IMR-90 (cell line): Measurements from ENCODE around the gene PRRC1. TPM values are rescaled to one million over a fixed set of nuclear protein-coding genes. Genes with fewer than 3 reads are reported as not detected.

ENCODE experiments used
- ATAC-seq: fragments of 200-7000 bp; cut with Tn5 transposase; 2 replicates; pipeline ENCODE4 v1.9.1; 2020; ENCODE audit warnings: low read depth, mild to moderate bottlenecking, moderate library complexity
- BruUV-seq: library from RNA; stranded (reverse); fragments of 400-500 nt; replicated peaks from 2 replicates; lab custom pipeline; 2021; lab: Mats Ljungman, UMichigan
- CTCF ChIA-PET: fragments of 300-600 bp; formaldehyde crosslinking; extraction: SDS; loops from one replicate; lab custom pipeline; 2021; ENCODE audit warnings: antibody characterized with exemption; lab: Yijun Ruan, JAX
- POLR2A ChIA-PET: fragments of 300-600 bp; sonication (Branson Sonifier 250); formaldehyde crosslinking; loops from one replicate; lab custom pipeline; 2022; ENCODE audit warnings: antibody characterized with exemption; ENCODE audit not compliant: unreplicated experiment; lab: Charles Lee
- DNase-seq: peaks from one replicate; pipeline ENCODE4 v3.0.0; 2013
- H2AFZ ChIP-seq: replicated peaks from 2 replicates; pipeline ENCODE3; 2013; ENCODE audit warnings: low read length, mild to moderate bottlenecking; ENCODE audit not compliant: poor library complexity
- H2AK5ac ChIP-seq: 2 replicates; pipeline ENCODE4 v1.6.1; 2013; ENCODE audit warnings: low read depth, low read length, inconsistent platforms
- H2AK9ac ChIP-seq: replicated peaks from 2 replicates; pipeline ENCODE3; 2013; ENCODE audit warnings: mild to moderate bottlenecking, low read depth, low read length, moderate library complexity; ENCODE audit not compliant: poor library complexity
- H2BK120ac ChIP-seq: 2 replicates; pipeline ENCODE4 v1.6.1; 2013; ENCODE audit warnings: low read depth, low read length, inconsistent platforms
- H2BK15ac ChIP-seq: 3 replicates; pipeline ENCODE4 v1.6.1; 2013; ENCODE audit warnings: low read depth, low read length, inconsistent platforms
- H2BK20ac ChIP-seq: 2 replicates; pipeline ENCODE4 v1.6.1; 2013; ENCODE audit warnings: low read depth, mild to moderate bottlenecking, inconsistent platforms, low read length, moderate library complexity
- H2BK5ac ChIP-seq: 2 replicates; pipeline ENCODE4 v1.6.1; 2013; ENCODE audit warnings: mild to moderate bottlenecking, low read depth, low read length, inconsistent platforms; ENCODE audit not compliant: poor library complexity, severe bottlenecking
- H3K14ac ChIP-seq: replicated peaks from 2 replicates; pipeline ENCODE4 v1.6.1; 2013; ENCODE audit warnings: low read depth, low read length, inconsistent platforms
- H3K18ac ChIP-seq: 2 replicates; pipeline ENCODE4 v1.6.1; 2013; ENCODE audit warnings: low read depth, low read length, control low read depth
- H3K23ac ChIP-seq: 2 replicates; pipeline ENCODE4 v1.6.1; 2013; ENCODE audit warnings: low read depth, low read length, inconsistent platforms
- H3K27ac ChIP-seq: 2 replicates; pipeline ENCODE4 v1.5.1; 2013; ENCODE audit warnings: mild to moderate bottlenecking, control low read depth, low read length; ENCODE audit not compliant: insufficient read depth
- H3K27me3 ChIP-seq: 2 replicates; pipeline ENCODE4 v1.6.1; 2013; ENCODE audit warnings: low read length; ENCODE audit not compliant: control insufficient read depth, insufficient read depth
- H3K36me3 ChIP-seq: 2 replicates; pipeline ENCODE4 v1.6.1; 2013; ENCODE audit warnings: low read length, mixed read lengths; ENCODE audit not compliant: control insufficient read depth, insufficient read depth
- H3K4ac ChIP-seq: 2 replicates; pipeline ENCODE4 v1.6.1; 2013; ENCODE audit warnings: low read depth, low read length, inconsistent platforms
- H3K4me1 ChIP-seq: 2 replicates; pipeline ENCODE4 v1.6.1; 2013; ENCODE audit warnings: low read length, mixed read lengths; ENCODE audit not compliant: control insufficient read depth, insufficient read depth
- H3K4me2 ChIP-seq: 2 replicates; pipeline ENCODE4 v1.6.1; 2013; ENCODE audit warnings: low read depth, mild to moderate bottlenecking, control low read depth, low read length, moderate library complexity
- H3K4me3 ChIP-seq: 2 replicates; pipeline ENCODE4 v1.5.1; 2013; ENCODE audit warnings: low read depth, mild to moderate bottlenecking, control low read depth, low read length, moderate library complexity; ENCODE audit not compliant: insufficient read depth
- H3K56ac ChIP-seq: 2 replicates; pipeline ENCODE4 v1.6.1; 2013; ENCODE audit warnings: low read length, inconsistent platforms; ENCODE audit not compliant: insufficient read depth; ENCODE audit errors: extremely low read depth
- H3K79me1 ChIP-seq, 2 experiments: 2 replicates each; pipeline ENCODE4 v1.6.1; 2013; ENCODE audit warnings: low read length in 2 of 2, inconsistent platforms in 1 of 2, low read depth in 1 of 2
- H3K9ac ChIP-seq: 2 replicates; pipeline ENCODE4 v1.6.1; 2013; ENCODE audit warnings: low read depth, low read length, control low read depth
- H3K9me1 ChIP-seq: 2 replicates; pipeline ENCODE4 v1.6.1; 2013; ENCODE audit warnings: low read length, inconsistent platforms; ENCODE audit not compliant: insufficient read depth
- H3K9me3 ChIP-seq: 2 replicates; pipeline ENCODE4 v1.6.1; 2013; ENCODE audit warnings: low read length; ENCODE audit not compliant: control insufficient read depth, insufficient read depth
- H4K20me1 ChIP-seq: 2 replicates; pipeline ENCODE4 v1.6.1; 2013; ENCODE audit warnings: low read length, inconsistent platforms; ENCODE audit not compliant: insufficient read depth
- H4K5ac ChIP-seq: 2 replicates; pipeline ENCODE4 v1.6.1; 2013; ENCODE audit warnings: mild to moderate bottlenecking, low read depth, low read length, control low read depth
- H4K8ac ChIP-seq, 2 experiments: 2 replicates each; pipeline ENCODE4 v1.6.1; 2013; ENCODE audit warnings: low read depth in 2 of 2, low read length in 2 of 2, control low read depth in 1 of 2, inconsistent platforms in 1 of 2
- H4K91ac ChIP-seq: 2 replicates; pipeline ENCODE4 v1.6.1; 2013; ENCODE audit warnings: low read depth, low read length, inconsistent platforms; ENCODE audit not compliant: insufficient read depth
- BHLHE40 ChIP-seq: fragments of 150-350 bp; IDR thresholded peaks from 2 replicates; pipeline ENCODE4 v1.6.1; 2016; ENCODE audit warnings: mild to moderate bottlenecking, low read depth, low read length
- CEBPB ChIP-seq: IDR thresholded peaks from 2 replicates; pipeline ENCODE4 v1.6.1; 2012; ENCODE audit warnings: low read depth, low read length, improper control_type of control experiment
- CHD1 ChIP-seq: IDR thresholded peaks from 2 replicates; pipeline ENCODE4 v1.6.1; 2012; ENCODE audit warnings: low read depth, low read length, improper control_type of control experiment
- ELK1 ChIP-seq: fragments of 150-350 bp; IDR thresholded peaks from 2 replicates; pipeline ENCODE4 v1.6.1; 2016; ENCODE audit warnings: low read depth, mild to moderate bottlenecking, low read length, moderate library complexity, borderline replicate concordance
- MAFK ChIP-seq: IDR thresholded peaks from 2 replicates; pipeline ENCODE4 v1.6.1; 2012; ENCODE audit warnings: low read depth, low read length, improper control_type of control experiment
- MAZ ChIP-seq: IDR thresholded peaks from 2 replicates; pipeline ENCODE4 v1.6.1; 2012; ENCODE audit warnings: low read depth, mild to moderate bottlenecking, low read length, improper control_type of control experiment, moderate library complexity, borderline replicate concordance
- MXI1 ChIP-seq: IDR thresholded peaks from 2 replicates; pipeline ENCODE4 v1.6.1; 2012; ENCODE audit warnings: low read depth, mild to moderate bottlenecking, low read length, moderate library complexity, borderline replicate concordance
- POLR2A ChIP-seq: IDR thresholded peaks from 2 replicates; pipeline ENCODE4 v1.6.1; 2012; ENCODE audit warnings: mild to moderate bottlenecking, low read depth, low read length
- RAD21 ChIP-seq: IDR thresholded peaks from 2 replicates; pipeline ENCODE4 v1.6.1; 2012; ENCODE audit warnings: low read length, improper control_type of control experiment
- RCOR1 ChIP-seq: IDR thresholded peaks from 2 replicates; pipeline ENCODE4 v1.6.1; 2012; ENCODE audit warnings: mild to moderate bottlenecking, low read length, improper control_type of control experiment; ENCODE audit not compliant: insufficient replicate concordance
- RFX5 ChIP-seq: IDR thresholded peaks from 2 replicates; pipeline ENCODE4 v1.8.0; 2012; ENCODE audit warnings: low read depth, mild to moderate bottlenecking, low read length, moderate library complexity
- WGBS, 2 experiments: methylation state at CpG; one replicate each; pipeline versions ENCODE4 v1.1.5 to v1.1.7; 2013; ENCODE audit warnings: missing lambda C conversion rate in 2 of 2; ENCODE audit not compliant: insufficient read length in 1 of 2; ENCODE audit errors: extremely low coverage in 2 of 2; 5-methylcytosine and 5-hydroxymethylcytosine counted together
- dilution Hi-C: fragments of 300-500 bp; cut with HindIII; formaldehyde crosslinking; loops from one replicate; pipeline ENCODE4 v1.14.3; 2018; ENCODE audit warnings: low sequenced_read_pairs; ENCODE audit not compliant: unreplicated experiment
- in situ Hi-C: fragments of 300-500 bp; cut with MboI; formaldehyde crosslinking; loops from 3 replicates; pipeline ENCODE4 v1.14.3; 2019; ENCODE audit warnings: low sequenced_read_pairs, inconsistent platforms, mixed read lengths
- intact Hi-C: fragments of 100-400 bp; cut with micrococcal nuclease; formaldehyde crosslinking; loops from 2 replicates; pipeline ENCODE4 v1.10.0; 2022
- polyA plus RNA-seq, 3 experiments: library from polyadenylated mRNA; depleted of rRNA; stranded (reverse); fragments of >200 nt; gene quantifications; 2 replicates each; pipeline ENCODE4 v1.2.3, GENCODE V29; 2012; ENCODE audit warnings: low replicate concordance in 1 of 3
- total RNA-seq: library from RNA; depleted of rRNA; stranded (reverse); fragments of >200 nt; gene quantifications from 2 replicates; pipeline ENCODE4 v1.2.3, GENCODE V29; 2012
- TF ChIP-seq, protein P1 (sequence below): conservative IDR thresholded peaks from 2 replicates; pipeline ENCODE4 v1.5.1; 2012; ENCODE audit warnings: mild to moderate bottlenecking, low read depth, low read length, improper control_type of control experiment

The PRRC1 gene
- total and polyA plus RNA-seq, 2 of the 4 experiments (the other 2 are of a cell fraction): 46.8 to 63.1 TPM

GRCh38 chr5:127521138-127521770, 3.8 kb downstream of the PRRC1 start:
- H3K4me3 ChIP-seq: no peak overlapping the region
- H3K4me1 ChIP-seq: peaks cover 3% of the 10 kb centered on the region; the same call in 1 of the 2 replicates
- H3K27me3 ChIP-seq: no peaks in the 10 kb centered on the region
- no peak overlapping the region for H2BK120ac ChIP-seq
- H4K5ac ChIP-seq: no peak overlapping the region
- no peak overlapping the region for H2BK15ac ChIP-seq
- H3K9ac ChIP-seq: no peak overlapping the region
- no peak overlapping the region for H3K18ac ChIP-seq
- H4K8ac ChIP-seq: no peak overlapping the region
- ATAC-seq (no peak), DNase-seq (no peak)
- H3K9me3 ChIP-seq: peaks cover 3% of the 10 kb centered on the region; the same call in 1 of the 2 replicates
- no peak overlapping the region for H3K23ac ChIP-seq
- H2AK5ac ChIP-seq: no peak overlapping the region
- no peak overlapping the region for H3K4ac ChIP-seq
- dilution Hi-C loops (no loop called here), in situ Hi-C loops (loop anchor here (25.0 kb wide), 1 partner anchor 709 kb away; no protein-coding TSS in a partner anchor), intact Hi-C loops (no loop called here)
- no peak overlapping the region for H3K56ac ChIP-seq
- H4K91ac ChIP-seq: no peak overlapping the region
- no peak overlapping the region for H3K14ac ChIP-seq
- peaks cover 50% of the 10 kb centered on the region for H4K20me1 ChIP-seq
- no peak overlapping the region for H2AFZ ChIP-seq
- peaks cover 3% of the 10 kb centered on the region; the same call in 1 of the 2 replicates for H3K9me1 ChIP-seq
- WGBS, 2 experiments: 100% methylated on average over 2 of the region's 6 CpGs; no CpG with 5 or more reads in 1 of the 2 experiments
- H2BK5ac ChIP-seq: no peak overlapping the region
- BruUV-seq: no TSS peak
- H2AK9ac ChIP-seq: no peak overlapping the region
- H3K79me1 ChIP-seq: peaks cover 11 to 42% of the 10 kb centered on the region in 2 experiments
- ChIA-PET CTCF (no interaction called here), POLR2A (no interaction called here)
- H2BK20ac ChIP-seq: no peak overlapping the region
- TF ChIP-seq MAFK: no peak
- TF ChIP-seq RFX5: no peak
- TF ChIP-seq ELK1: no peak
- TF ChIP-seq BHLHE40: no peak
- no peak for TF ChIP-seq POLR2A
- TF ChIP-seq RAD21: no peak
- TF ChIP-seq RCOR1: no peak
- TF ChIP-seq CEBPB: no peak
- TF ChIP-seq MAZ: no peak
- TF ChIP-seq MXI1: no peak
- TF ChIP-seq, protein P1, sequence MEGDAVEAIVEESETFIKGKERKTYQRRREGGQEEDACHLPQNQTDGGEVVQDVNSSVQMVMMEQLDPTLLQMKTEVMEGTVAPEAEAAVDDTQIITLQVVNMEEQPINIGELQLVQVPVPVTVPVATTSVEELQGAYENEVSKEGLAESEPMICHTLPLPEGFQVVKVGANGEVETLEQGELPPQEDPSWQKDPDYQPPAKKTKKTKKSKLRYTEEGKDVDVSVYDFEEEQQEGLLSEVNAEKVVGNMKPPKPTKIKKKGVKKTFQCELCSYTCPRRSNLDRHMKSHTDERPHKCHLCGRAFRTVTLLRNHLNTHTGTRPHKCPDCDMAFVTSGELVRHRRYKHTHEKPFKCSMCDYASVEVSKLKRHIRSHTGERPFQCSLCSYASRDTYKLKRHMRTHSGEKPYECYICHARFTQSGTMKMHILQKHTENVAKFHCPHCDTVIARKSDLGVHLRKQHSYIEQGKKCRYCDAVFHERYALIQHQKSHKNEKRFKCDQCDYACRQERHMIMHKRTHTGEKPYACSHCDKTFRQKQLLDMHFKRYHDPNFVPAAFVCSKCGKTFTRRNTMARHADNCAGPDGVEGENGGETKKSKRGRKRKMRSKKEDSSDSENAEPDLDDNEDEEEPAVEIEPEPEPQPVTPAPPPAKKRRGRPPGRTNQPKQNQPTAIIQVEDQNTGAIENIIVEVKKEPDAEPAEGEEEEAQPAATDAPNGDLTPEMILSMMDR: no peak
- TF ChIP-seq CHD1: no peak
- H3K27ac ChIP-seq: no peak overlapping the region
- H3K36me3 ChIP-seq: peaks cover 24% of the 10 kb centered on the region
- H3K4me2 ChIP-seq: no peak overlapping the region
